ENCODE measurements around the gene CCNY.
A peak's percentile ranks its signal among the peaks of the same experiment; 100 is the strongest.

The CCNY gene

GRCh38 chr10:35453855-35454532 is 117.7 kb downstream of the CCNY start:
- no peak for DNase-seq (ENCODE audit: low spot score)

GRCh38 chr10:35456153-35456720 is 119.9 kb downstream of the CCNY start:
- DNase-seq (ENCODE audit: low spot score): peak; percentile 83

- peak; percentile 93 for DNase-seq (ENCODE audit: low spot score)
Measured at GRCh38 chr10:35456784-35457183, 120.5 kb downstream of the CCNY start.

- no peak for DNase-seq (ENCODE audit: low spot score)
Measured at GRCh38 chr10:35458500-35459448, 122.5 kb downstream of the CCNY start.

GRCh38 chr10:35459449-35459847 is 123.1 kb downstream of the CCNY start:
- no peak for DNase-seq (ENCODE audit: low spot score)

GRCh38 chr10:35460852-35461460 is 124.6 kb downstream of the CCNY start:
- DNase-seq (ENCODE audit: low spot score): no peak

GRCh38 chr10:35462491-35462934 is 126.2 kb downstream of the CCNY start:
- DNase-seq (ENCODE audit: low spot score): peak; percentile 79

GRCh38 chr10:35463105-35463867 is 127.0 kb downstream of the CCNY start:
- no peak for DNase-seq (ENCODE audit: low spot score)

GRCh38 chr10:35463878-35464277 is 127.6 kb downstream of the CCNY start:
- DNase-seq (ENCODE audit: low spot score): no peak

- peak; percentile 51 for DNase-seq (ENCODE audit: low spot score)
Measured at GRCh38 chr10:35464825-35465456, 128.6 kb downstream of the CCNY start.

GRCh38 chr10:35465673-35466072 is 129.4 kb downstream of the CCNY start:
- no peak for DNase-seq (ENCODE audit: low spot score)

- no peak for DNase-seq (ENCODE audit: low spot score)
Measured at GRCh38 chr10:35466170-35466569, 129.9 kb downstream of the CCNY start.

GRCh38 chr10:35466661-35467060 is 130.4 kb downstream of the CCNY start:
- DNase-seq (ENCODE audit: low spot score): no peak

GRCh38 chr10:35467186-35467585 is 130.9 kb downstream of the CCNY start:
- DNase-seq (ENCODE audit: low spot score): peak; percentile 57

- DNase-seq (ENCODE audit: low spot score): peak; percentile 86
Measured at GRCh38 chr10:35470248-35470924, 134.1 kb downstream of the CCNY start.

- DNase-seq (ENCODE audit: low spot score): no peak
Measured at GRCh38 chr10:35470925-35471315, 134.6 kb downstream of the CCNY start.

GRCh38 chr10:35471435-35471834 is 135.1 kb downstream of the CCNY start:
- DNase-seq (ENCODE audit: low spot score): peak; percentile 82

GRCh38 chr10:35480142-35480541 is 143.8 kb downstream of the CCNY start:
- no peak for DNase-seq (ENCODE audit: low spot score)

- DNase-seq (ENCODE audit: low spot score): no peak
Measured at GRCh38 chr10:35481413-35481812, 145.1 kb downstream of the CCNY start.

GRCh38 chr10:35486297-35486990 is 150.1 kb downstream of the CCNY start:
- no peak for DNase-seq (ENCODE audit: low spot score)

Measured in pons (tissue), 1 donor.